Gastroesophageal sphincter (tissue), 3 donors: ENCODE measurements around the gene CSF1.

Source experiments
- CTCF ChIP-seq, 4 experiments: fragments of 200-600 bp in 2 of 4; fragments of 450-650 bp in 2 of 4; sonication (generic) in 1 of 4; IDR thresholded peaks; one replicate each; pipeline ENCODE4 v1.5.1; 2017 to 2019; ENCODE audit warnings: antibody characterized with exemption in 4 of 4, mild to moderate bottlenecking in 2 of 4, moderate library complexity in 2 of 4
- POLR2A ChIP-seq, 2 donors: fragments of 450-650 bp; IDR thresholded peaks; one replicate each; pipeline ENCODE4 v1.6.1; 2017; ENCODE audit warnings: antibody characterized with exemption in 2 of 2, mild to moderate bottlenecking in 2 of 2, moderate library complexity in 1 of 2

- TF ChIP-seq POLR2A (IDR thresholded peaks at IDR 0.05) (no peak), CTCF (IDR thresholded peaks at IDR 0.05) (no peak)
Observed at GRCh38 chr1:109874445-109874844, 36.2 kb upstream of the CSF1 start.
